ENCODE results near the gene WASF3.

- no peak for TF ChIP-seq ZNF274 (IDR thresholded peaks at IDR 0.05; ENCODE audit: low read depth, low read length)
- no peak for TF ChIP-seq YY1 (IDR thresholded peaks at IDR 0.05; ENCODE audit: insufficient read depth, insufficient read length)
- no peak for TF ChIP-seq SUZ12 (IDR thresholded peaks at IDR 0.05; ENCODE audit: extremely low read depth, insufficient read depth, insufficient read length)
Observed at GRCh38 chr13:26557051-26557392, 461 bp upstream of the WASF3 start.
